H1 (cell line): ENCODE results near the gene CABP2. TPM values are rescaled to one million over a fixed set of nuclear protein-coding genes. Genes with fewer than 3 reads are reported as not detected.

Experiments used
- CTCF ChIA-PET: fragments of 300-600 bp; sonication (Branson Sonifier 250); formaldehyde crosslinking; loops from one replicate; lab custom pipeline; 2021; ENCODE audit not compliant: partially characterized antibody; lab: Charles Lee
- POLR2A ChIA-PET: fragments of 300-600 bp; sonication (Branson Sonifier 250); formaldehyde crosslinking; loops from one replicate; lab custom pipeline; 2021; ENCODE audit warnings: inconsistent platforms; ENCODE audit not compliant: partially characterized antibody; lab: Charles Lee
- DNase-seq, 2 experiments: peaks; one replicate each; pipeline versions ENCODE4 v3.0.0 to v3.0.0-alpha.2; 2010 to 2022; ENCODE audit warnings: low spot score in 2 of 2, low read depth in 1 of 2, mixed read lengths in 1 of 2
- FAIRE-seq: peaks from 2 replicates; lab custom pipeline; 2011; peaks lifted over from hg19 to GRCh38; lab: Jason Lieb, UNC
- H2AFZ ChIP-seq: 2 replicates; pipeline ENCODE4 v1.8.1; 2012; ENCODE audit warnings: low read length, inconsistent platforms
- H2AK5ac ChIP-seq: 2 replicates; pipeline ENCODE4 v1.6.1; 2013; ENCODE audit warnings: low read depth, low read length
- H2BK120ac ChIP-seq: replicated peaks from 2 replicates; pipeline ENCODE3; 2013; ENCODE audit warnings: low read depth, low read length, inconsistent platforms
- H2BK12ac ChIP-seq: 2 replicates; pipeline ENCODE4 v1.6.1; 2013; ENCODE audit warnings: low read depth, low read length
- H2BK15ac ChIP-seq: 2 replicates; pipeline ENCODE4 v1.6.1; 2013; ENCODE audit warnings: low read length
- H2BK20ac ChIP-seq: 2 replicates; pipeline ENCODE4 v1.6.1; 2013; ENCODE audit warnings: low read length
- H2BK5ac ChIP-seq: 2 replicates; pipeline ENCODE4 v1.6.1; 2013; ENCODE audit warnings: low read depth, low read length
- H3K14ac ChIP-seq: 2 replicates; pipeline ENCODE4 v1.6.1; 2013; ENCODE audit warnings: inconsistent platforms; ENCODE audit not compliant: insufficient read length
- H3K18ac ChIP-seq: 2 replicates; pipeline ENCODE4 v1.6.1; 2013; ENCODE audit warnings: low read length; ENCODE audit errors: extremely low read depth
- H3K23ac ChIP-seq: 2 replicates; pipeline ENCODE4 v1.6.1; 2013; ENCODE audit warnings: inconsistent platforms; ENCODE audit not compliant: insufficient read length
- H3K23me2 ChIP-seq: 2 replicates; pipeline ENCODE4 v1.6.1; 2013; ENCODE audit warnings: low read depth, low read length
- H3K27ac ChIP-seq: 2 replicates; pipeline ENCODE4 v1.6.1; 2011; ENCODE audit warnings: low read depth, low read length, inconsistent platforms
- H3K27me3 ChIP-seq, 4 experiments: replicated peaks in 1 of 4; 1 replicate in 1 of 4; 2 replicates in 3 of 4; pipeline versions ENCODE4 v1.6.1 to v1.8.1; 2011 to 2013; ENCODE audit warnings: low read length in 3 of 4, mild to moderate bottlenecking in 3 of 4, inconsistent platforms in 2 of 4, mixed read lengths in 2 of 4, moderate library complexity in 1 of 4; ENCODE audit not compliant: control insufficient read depth in 3 of 4, insufficient read depth in 3 of 4; ENCODE audit errors: extremely low read depth in 1 of 4
- H3K36me3 ChIP-seq, 4 experiments: 2 replicates each; pipeline versions ENCODE4 v1.6.1 to v1.8.1; 2011 to 2013; ENCODE audit warnings: mild to moderate bottlenecking in 4 of 4, low read length in 3 of 4, moderate library complexity in 2 of 4, control low read depth in 1 of 4, inconsistent platforms in 1 of 4; ENCODE audit not compliant: insufficient read depth in 4 of 4, control insufficient read depth in 2 of 4
- H3K4ac ChIP-seq: replicated peaks from 2 replicates; pipeline ENCODE3; 2013; ENCODE audit warnings: low read length, low read depth, mixed read lengths, inconsistent platforms; ENCODE audit not compliant: insufficient read length
- H3K4me1 ChIP-seq, 4 experiments: replicated peaks in 1 of 4; 1 replicate in 1 of 4; 2 replicates in 3 of 4; pipeline versions ENCODE4 v1.6.1 to v1.8.1; 2011 to 2013; ENCODE audit warnings: low read length in 3 of 4, inconsistent platforms in 2 of 4, mixed read lengths in 1 of 4; ENCODE audit not compliant: insufficient read depth in 4 of 4, control insufficient read depth in 3 of 4
- H3K4me2 ChIP-seq, 2 experiments: 2 replicates each; pipeline versions ENCODE4 v1.6.1 to v1.8.1; 2011 to 2013; ENCODE audit warnings: low read depth in 2 of 2, low read length in 2 of 2, control low read depth in 1 of 2, inconsistent platforms in 1 of 2, mild to moderate bottlenecking in 1 of 2; ENCODE audit not compliant: insufficient read depth in 1 of 2
- H3K4me3 ChIP-seq, 4 experiments: fragments of 200-600, 300-600 bp in 1 of 4; sonication (generic), shearing (Covaris generic), sonication (Bioruptor Twin) in 1 of 4; 2 replicates each; pipeline versions ENCODE4 v1.5.1 to v1.8.1; 2011 to 2016; ENCODE audit warnings: low read length in 4 of 4, low read depth in 3 of 4, control low read depth in 2 of 4, inconsistent platforms in 2 of 4, mild to moderate bottlenecking in 2 of 4, mixed read lengths in 1 of 4, moderate library complexity in 1 of 4; ENCODE audit not compliant: insufficient read depth in 2 of 4; ENCODE audit errors: extremely low read depth in 1 of 4
- H3K56ac ChIP-seq: replicated peaks from 2 replicates; pipeline ENCODE3; 2013; ENCODE audit warnings: low read depth, mild to moderate bottlenecking, mixed read lengths, low read length, inconsistent platforms; ENCODE audit not compliant: insufficient read length
- H3K79me1 ChIP-seq: 2 replicates; pipeline ENCODE4 v1.6.1; 2013; ENCODE audit warnings: low read depth, low read length, control low read depth
- H3K79me2 ChIP-seq, 2 experiments: 2 replicates each; pipeline versions ENCODE4 v1.6.1 to v1.8.1; 2012 to 2013; ENCODE audit warnings: low read length in 2 of 2, mild to moderate bottlenecking in 2 of 2, inconsistent platforms in 1 of 2; ENCODE audit not compliant: insufficient read depth in 2 of 2, control insufficient read depth in 1 of 2
- H3K9ac ChIP-seq, 4 experiments: replicated peaks in 1 of 4; 1 replicate in 1 of 4; 2 replicates in 3 of 4; pipeline versions ENCODE4 v1.6.1 to v1.8.1; 2011 to 2013; ENCODE audit warnings: low read depth in 3 of 4, low read length in 3 of 4, control low read depth in 2 of 4, mild to moderate bottlenecking in 2 of 4, moderate library complexity in 2 of 4, inconsistent platforms in 1 of 4; ENCODE audit errors: extremely low read depth in 1 of 4
- H3K9me3 ChIP-seq, 2 experiments: 2 replicates each; pipeline versions ENCODE4 v1.6.1 to v1.8.1; 2012 to 2013; ENCODE audit warnings: mild to moderate bottlenecking in 2 of 2, moderate library complexity in 2 of 2, control low read depth in 1 of 2, inconsistent platforms in 1 of 2, low read depth in 1 of 2, low read length in 1 of 2, mixed read lengths in 1 of 2; ENCODE audit not compliant: insufficient read depth in 2 of 2
- H4K20me1 ChIP-seq, 2 experiments: replicated peaks in 1 of 2; 2 replicates each; pipeline versions ENCODE3 to v1.8.1; 2011 to 2013; ENCODE audit warnings: inconsistent platforms in 2 of 2, low read length in 2 of 2, mild to moderate bottlenecking in 1 of 2; ENCODE audit not compliant: insufficient read depth in 2 of 2, control insufficient read depth in 1 of 2
- H4K5ac ChIP-seq: 2 replicates; pipeline ENCODE4 v1.6.1; 2013; ENCODE audit warnings: low read length, low read depth, mixed read lengths, inconsistent platforms; ENCODE audit not compliant: insufficient read length
- H4K8ac ChIP-seq: 2 replicates; pipeline ENCODE4 v1.8.0; 2013; ENCODE audit warnings: mild to moderate bottlenecking, moderate library complexity, low read length, inconsistent platforms; ENCODE audit not compliant: insufficient read depth; ENCODE audit errors: extremely low read depth
- H4K91ac ChIP-seq: replicated peaks from 2 replicates; pipeline ENCODE3; 2013; ENCODE audit warnings: low read length, mixed read lengths, inconsistent platforms; ENCODE audit not compliant: insufficient read length
- EZH2 ChIP-seq: fragments of 200-600 bp; sonication (generic); IDR thresholded peaks from 2 replicates; pipeline ENCODE4 v1.7.1; 2012; ENCODE audit warnings: low read depth, mild to moderate bottlenecking, moderate library complexity, low read length, inconsistent platforms; ENCODE audit not compliant: severe bottlenecking
- GTF2F1 ChIP-seq: IDR thresholded peaks from 2 replicates; pipeline ENCODE4 v1.6.1; 2012; ENCODE audit warnings: low read depth, low read length, improper control_type of control experiment, borderline replicate concordance
- SRF ChIP-seq: IDR thresholded peaks from 2 replicates; pipeline ENCODE4 v1.6.1; 2011; ENCODE audit warnings: mild to moderate bottlenecking, low read depth, low read length, moderate library complexity
- SUZ12 ChIP-seq: fragments of 200-600 bp; sonication (generic); IDR thresholded peaks from 2 replicates; pipeline ENCODE4 v1.6.1; 2012; ENCODE audit warnings: mild to moderate bottlenecking, inconsistent platforms, low read length, moderate library complexity, mixed read lengths
- TCF12 ChIP-seq: IDR thresholded peaks from 2 replicates; pipeline ENCODE4 v1.6.1; 2011; ENCODE audit warnings: low read depth, mild to moderate bottlenecking, low read length
- TEAD4 ChIP-seq: IDR thresholded peaks from 2 replicates; pipeline ENCODE4 v1.6.1; 2012; ENCODE audit warnings: low read depth, low read length, inconsistent platforms, mixed read lengths
- WGBS, 2 experiments: shearing (Covaris generic) in 1 of 2; methylation state at CpG; one replicate each; pipeline versions ENCODE4 v1.1.6 to v1.1.7; 2013 to 2015; ENCODE audit warnings: low lambda C conversion rate in 2 of 2, mixed read lengths in 2 of 2, inconsistent platforms in 1 of 2, low coverage in 1 of 2, missing lambda C conversion rate in 1 of 2; ENCODE audit not compliant: insufficient replicate concordance in 2 of 2, insufficient coverage in 1 of 2, insufficient read length in 1 of 2; ENCODE audit errors: extremely low coverage in 1 of 2, missing lambda C conversion rate in 1 of 2; 5-methylcytosine and 5-hydroxymethylcytosine counted together
- polyA plus RNA-seq, 7 experiments: library from polyadenylated mRNA; depleted of rRNA in 3 of 7; stranded (reverse) in 5 of 7; unstranded in 2 of 7; fragments of >200 nt in 5 of 7; fragments of 200-250 nt in 2 of 7; gene quantifications; 1 replicate in 5 of 7; 2 replicates in 1 of 7; 4 replicates in 1 of 7; pipeline versions ENCODE4 v1.2.1 to v1.2.3, GENCODE V29; 2011 to 2013; ENCODE audit warnings: missing spikeins in 2 of 7, mixed read lengths in 2 of 7
- total RNA-seq: library from RNA; stranded (reverse); fragmentation: NEBNext Ultra II Directional; extraction: Animal tissue kit (Norgen Biotek cat#: 25700); gene quantifications from 2 replicates; pipeline ENCODE4 v1.2.1, GENCODE V29; 2021
- TF ChIP-seq, protein P1 (sequence below): IDR thresholded peaks from 2 replicates; pipeline ENCODE4 v1.6.1; 2012; ENCODE audit warnings: low read length, inconsistent platforms

Gene CABP2
- total and polyA plus RNA-seq, 2 of the 8 experiments (the other 6 are each of a cell fraction or from before 2014, with no cell fraction given): not detected

- peaks cover 0 to 4% of the 10 kb centered on the region in 2 experiments; a peak in 1 of 4 replicates for H3K9me3 ChIP-seq
- H4K20me1 ChIP-seq: no peaks in the 10 kb centered on the region
- H4K5ac ChIP-seq: no peak overlapping the region
- TF ChIP-seq TCF12: no peak
- TF ChIP-seq GTF2F1: no peak
- TF ChIP-seq SRF: no peak
- TF ChIP-seq TEAD4: no peak
- TF ChIP-seq, protein P1, sequence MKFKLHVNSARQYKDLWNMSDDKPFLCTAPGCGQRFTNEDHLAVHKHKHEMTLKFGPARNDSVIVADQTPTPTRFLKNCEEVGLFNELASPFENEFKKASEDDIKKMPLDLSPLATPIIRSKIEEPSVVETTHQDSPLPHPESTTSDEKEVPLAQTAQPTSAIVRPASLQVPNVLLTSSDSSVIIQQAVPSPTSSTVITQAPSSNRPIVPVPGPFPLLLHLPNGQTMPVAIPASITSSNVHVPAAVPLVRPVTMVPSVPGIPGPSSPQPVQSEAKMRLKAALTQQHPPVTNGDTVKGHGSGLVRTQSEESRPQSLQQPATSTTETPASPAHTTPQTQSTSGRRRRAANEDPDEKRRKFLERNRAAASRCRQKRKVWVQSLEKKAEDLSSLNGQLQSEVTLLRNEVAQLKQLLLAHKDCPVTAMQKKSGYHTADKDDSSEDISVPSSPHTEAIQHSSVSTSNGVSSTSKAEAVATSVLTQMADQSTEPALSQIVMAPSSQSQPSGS: no peak
- no peak for TF ChIP-seq SUZ12
- no peak for TF ChIP-seq EZH2
- H3K79me2 ChIP-seq: no peaks in the 10 kb centered on the region
- no peak overlapping the region for H3K4me3 ChIP-seq
- no peak for FAIRE-seq
- no peak overlapping the region; the same call in 1 of the 2 replicates for H4K8ac ChIP-seq
- no peak overlapping the region for H3K27ac ChIP-seq
- ChIA-PET POLR2A (interaction anchor here (1.0 kb wide), 1 partner anchor 36 kb away, joined by 4 read pairs; no protein-coding TSS in a partner anchor), CTCF (interaction anchor here (0.6 to 1.4 kb wide), 4 partner anchors 21 to 92 kb away, joined by 3 to 4 read pairs (median 3); partner anchors contain the start of gene GPR152)
- no peak overlapping the region for H3K4ac ChIP-seq
- no peak overlapping the region for H4K91ac ChIP-seq
- no peak overlapping the region for H2BK12ac ChIP-seq
- H2BK120ac ChIP-seq: no peak overlapping the region
- H3K14ac ChIP-seq: no peak overlapping the region
- H3K4me1 ChIP-seq: peaks cover 0 to 5% (median 1%) of the 10 kb centered on the region in 4 experiments; a peak in 4 of 7 replicates
- WGBS, 2 experiments: 81% methylated on average over 7 of the region's 7 CpGs; no CpG with 5 or more reads in 1 of the 2 experiments
- H3K4me2 ChIP-seq: no peak overlapping the region
- H2AK5ac ChIP-seq: no peak overlapping the region
- no peak for DNase-seq
- H2AFZ ChIP-seq: no peak overlapping the region
- H3K36me3 ChIP-seq: no peaks in the 10 kb centered on the region
- H2BK20ac ChIP-seq: no peak overlapping the region
- no peak overlapping the region for H3K23ac ChIP-seq
- no peaks in the 10 kb centered on the region; the same call in 1 of the 2 replicates for H3K23me2 ChIP-seq
- H3K79me1 ChIP-seq: no peaks in the 10 kb centered on the region
- H3K56ac ChIP-seq: no peak overlapping the region
- no peaks in the 10 kb centered on the region for H3K27me3 ChIP-seq
- H3K18ac ChIP-seq: no peak overlapping the region
- H2BK15ac ChIP-seq: no peak overlapping the region
- H3K9ac ChIP-seq: no peak overlapping the region
- H2BK5ac ChIP-seq: no peak overlapping the region
Observed at GRCh38 chr11:67472882-67473281, 50.4 kb downstream of the CABP2 start.
